NCI-H774 (cell line): Measurements from ENCODE around the gene TOLLIP.
"Not testable (repeated sequence)": the region's sequence is repeated elsewhere in the genome, so short reads cannot be mapped to it uniquely, and the experiment has no call there.

Experiments used
- DNase-seq: peaks from one replicate; lab custom pipeline; 2025; lab: John Stamatoyannopoulos, UW

The TOLLIP gene

DNA sequence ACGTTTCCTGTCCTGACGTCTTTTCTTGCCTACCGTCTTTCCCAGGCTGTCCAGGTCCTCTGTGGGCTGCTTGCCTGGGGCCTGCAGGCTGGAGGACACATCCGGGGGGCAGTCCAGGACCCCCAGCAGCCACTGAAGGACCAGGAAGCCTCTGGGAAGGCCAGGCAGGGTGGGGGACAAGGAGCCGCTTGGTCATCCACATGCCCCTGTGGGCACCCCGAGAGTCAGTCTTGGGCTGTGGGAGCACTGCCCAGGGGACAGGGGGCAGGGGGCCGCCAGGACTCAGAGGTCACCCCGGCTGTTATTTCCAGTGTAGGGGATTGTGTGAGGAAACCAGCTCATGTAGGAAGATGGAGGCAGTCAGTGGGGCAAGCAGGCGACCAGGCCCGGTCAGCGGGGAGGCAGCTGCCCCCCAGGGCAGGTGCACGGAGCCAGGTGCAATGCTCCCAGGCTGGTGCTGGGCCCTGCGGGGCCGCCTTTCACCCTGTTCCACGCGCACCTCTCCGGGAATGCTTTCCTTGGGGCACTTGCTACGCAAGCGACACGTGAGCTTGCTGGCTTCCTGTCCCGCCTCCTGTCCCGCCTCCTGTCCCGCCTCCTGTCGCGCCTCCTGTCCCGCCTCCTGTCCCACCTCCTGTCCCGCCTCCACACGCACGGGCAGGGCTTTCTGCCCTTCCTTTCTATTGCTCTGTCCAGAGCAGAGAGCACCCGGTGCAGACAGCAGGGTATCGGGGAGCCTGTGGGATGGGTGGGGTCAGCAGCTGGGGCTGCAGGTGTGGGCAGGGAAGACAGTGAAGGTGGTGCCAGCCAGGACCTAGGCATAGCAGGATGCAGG lies 47.0 kb downstream of the TOLLIP start:
- DNase-seq, result peak; percentile 85

DNA sequence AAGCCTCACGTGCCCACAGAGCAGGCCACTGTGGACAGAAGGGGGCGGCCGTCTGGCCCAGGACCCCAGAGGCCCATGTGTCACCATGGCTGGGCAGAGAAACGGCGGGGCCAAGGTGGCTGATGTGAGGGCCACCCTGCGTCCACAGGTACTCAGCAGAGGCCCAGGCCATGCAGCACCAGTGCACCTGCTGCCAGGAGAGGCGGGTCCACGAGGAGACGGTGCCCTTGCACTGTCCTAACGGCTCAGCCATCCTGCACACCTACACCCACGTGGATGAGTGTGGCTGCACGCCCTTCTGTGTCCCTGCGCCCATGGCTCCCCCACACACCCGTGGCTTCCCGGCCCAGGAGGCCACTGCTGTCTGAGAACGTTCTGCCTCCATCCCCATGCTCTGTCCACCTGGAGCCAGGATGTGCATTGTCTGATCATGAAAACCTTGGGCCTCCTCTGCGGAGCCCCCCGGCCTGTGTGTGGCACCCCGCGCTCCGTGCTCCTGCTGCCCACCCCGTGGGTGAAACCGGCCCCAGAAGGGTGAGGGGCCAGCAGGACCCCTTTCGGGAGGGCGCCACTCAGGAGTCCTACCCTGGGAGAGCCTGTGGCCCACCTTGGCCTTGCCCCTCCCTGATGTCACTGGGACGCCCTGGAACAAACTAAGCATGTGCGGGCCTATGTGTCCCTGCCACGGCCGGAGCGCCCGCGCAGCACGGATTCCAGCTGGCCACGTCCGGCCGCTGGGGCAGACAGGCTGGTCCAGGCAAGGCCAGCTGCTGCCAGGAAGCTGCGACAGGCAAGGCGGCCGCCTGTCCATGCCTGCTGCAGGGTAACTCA lies 48.0 kb downstream of the TOLLIP start:
- DNase-seq, result no peak

DNA sequence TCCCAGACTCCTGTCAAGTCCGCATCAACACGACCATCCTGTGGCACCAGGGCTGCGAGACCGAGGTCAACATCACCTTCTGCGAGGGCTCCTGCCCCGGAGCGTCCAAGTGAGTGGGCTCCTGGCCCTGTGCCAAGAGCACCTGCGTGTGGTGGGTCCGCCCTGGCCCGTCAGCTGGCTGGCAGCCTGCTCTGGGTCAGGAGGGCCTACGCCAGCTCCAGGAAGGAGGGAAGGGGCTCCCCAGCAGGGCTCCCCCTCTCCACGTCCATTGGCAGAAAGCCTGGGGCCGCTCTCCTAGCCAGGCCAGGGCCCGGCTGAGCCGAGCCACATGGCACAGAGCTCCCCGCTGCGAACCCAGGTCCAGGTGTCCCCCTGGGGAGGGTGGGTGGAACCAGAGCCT lies 48.8 kb downstream of the TOLLIP start:
- no peak for DNase-seq

DNA sequence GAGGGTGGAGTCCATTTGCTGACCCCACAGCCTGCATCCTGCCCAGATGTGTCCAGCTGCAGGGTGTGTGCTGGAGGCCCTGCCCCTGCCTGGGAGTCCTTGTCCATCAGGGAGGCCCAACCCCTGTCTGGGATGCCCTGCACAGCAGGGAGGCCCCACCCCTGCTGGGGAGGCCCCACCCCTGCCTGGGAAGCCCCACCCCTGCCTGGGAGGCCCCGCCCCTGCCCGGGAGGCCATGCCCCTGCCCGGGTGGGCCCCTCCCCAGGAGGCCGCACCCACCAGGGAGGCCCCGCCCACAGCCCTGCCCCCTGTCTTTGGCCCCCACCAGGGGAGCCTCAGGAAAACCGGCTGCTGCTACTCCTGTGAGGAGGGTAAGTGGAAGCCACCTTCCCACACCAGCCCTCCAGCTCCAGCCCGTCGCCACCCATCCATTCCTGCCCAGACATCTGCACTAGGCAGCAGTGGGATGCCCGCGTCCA lies 49.4 kb downstream of the TOLLIP start:
- peak; percentile 5 for DNase-seq

DNA sequence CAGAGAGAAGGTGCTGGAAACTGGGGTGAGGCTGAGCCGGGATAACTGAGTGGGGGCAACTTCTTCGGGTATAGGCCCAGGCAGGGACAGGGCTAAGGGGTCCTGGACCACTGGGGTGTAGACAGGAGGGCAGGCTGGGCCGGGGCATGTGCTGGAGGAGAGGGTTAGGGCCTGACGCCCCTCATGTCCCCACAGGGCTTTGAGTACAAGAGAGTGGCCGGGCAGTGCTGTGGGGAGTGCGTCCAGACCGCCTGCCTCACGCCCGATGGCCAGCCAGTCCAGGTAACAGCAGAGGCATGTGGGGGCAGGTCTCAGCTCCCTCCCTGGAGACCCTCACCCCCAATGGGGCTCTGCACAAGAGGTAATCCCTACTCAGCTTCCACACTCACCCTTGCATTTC lies 49.9 kb downstream of the TOLLIP start:
- no peak for DNase-seq

DNA sequence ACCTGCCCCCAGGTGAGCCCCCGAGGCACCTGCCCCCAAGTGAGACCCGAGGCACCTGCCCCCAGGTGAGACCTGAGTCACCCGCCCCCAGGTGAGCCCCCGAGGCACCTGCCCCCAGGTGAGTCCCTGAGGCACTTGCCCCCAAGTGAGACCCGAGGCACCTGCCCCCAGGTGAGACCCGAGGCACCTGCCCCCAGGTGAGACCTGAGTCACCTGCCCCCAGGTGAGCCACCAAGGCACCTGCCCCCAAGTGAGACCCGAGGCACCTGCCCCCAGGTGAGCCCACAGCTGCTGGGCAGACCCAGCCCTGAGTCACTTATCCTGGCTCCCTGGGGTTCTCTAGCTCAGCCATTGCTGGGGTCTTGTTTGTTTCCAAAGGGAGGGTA lies 50.4 kb downstream of the TOLLIP start:
- DNase-seq, result no peak

DNA sequence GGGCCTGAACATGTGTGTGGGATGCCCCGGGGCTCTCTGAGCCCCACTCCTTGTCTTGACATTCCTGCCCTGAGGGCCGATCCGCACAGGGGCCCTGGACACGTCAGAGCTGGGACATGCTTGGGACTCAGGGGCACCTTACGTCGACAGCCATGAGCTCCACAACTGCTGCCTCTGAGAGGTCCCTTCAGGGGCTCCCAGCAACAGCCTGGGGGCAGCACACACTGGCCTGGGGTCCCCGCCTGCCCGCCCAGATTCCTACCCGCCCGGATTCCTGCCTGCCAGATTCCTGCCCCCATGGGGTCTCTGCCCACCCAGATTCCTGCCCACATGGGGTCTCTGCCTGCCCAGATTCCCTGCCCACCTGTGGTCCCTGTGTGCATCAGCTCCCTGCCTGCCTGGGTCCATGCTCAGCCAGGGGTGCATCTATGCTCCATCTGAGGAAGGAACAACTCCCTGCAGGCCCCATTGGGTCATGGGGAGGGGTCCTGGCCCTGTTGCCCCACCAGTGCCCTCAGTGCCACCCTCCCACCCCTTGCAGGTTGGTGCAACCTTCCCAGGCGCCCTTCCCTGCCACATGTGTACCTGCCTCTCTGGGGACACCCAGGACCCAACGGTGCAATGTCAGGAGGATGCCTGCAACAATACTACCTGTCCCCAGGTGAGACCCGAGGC lies 50.9 kb downstream of the TOLLIP start:
- no peak for DNase-seq

DNA sequence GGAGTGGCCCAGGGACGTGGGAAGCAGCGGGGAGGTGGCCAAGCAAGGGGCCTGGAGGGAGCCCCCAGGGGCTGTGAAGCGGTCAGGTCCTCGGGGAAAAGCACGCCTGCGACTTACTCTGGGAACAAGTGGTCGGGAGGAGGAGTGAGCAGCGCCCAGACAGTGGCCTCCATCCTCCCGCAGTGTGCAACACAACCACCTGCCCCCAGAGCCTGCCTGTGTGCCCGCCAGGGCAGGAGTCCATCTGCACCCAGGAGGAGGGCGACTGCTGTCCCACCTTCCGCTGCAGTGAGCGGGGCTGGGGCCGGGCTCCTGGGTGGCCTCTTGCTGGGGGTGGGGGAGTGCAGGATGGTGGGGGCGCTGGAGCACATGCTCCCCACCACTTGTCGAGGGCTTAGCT lies 51.5 kb downstream of the TOLLIP start:
- DNase-seq, result no peak

DNA sequence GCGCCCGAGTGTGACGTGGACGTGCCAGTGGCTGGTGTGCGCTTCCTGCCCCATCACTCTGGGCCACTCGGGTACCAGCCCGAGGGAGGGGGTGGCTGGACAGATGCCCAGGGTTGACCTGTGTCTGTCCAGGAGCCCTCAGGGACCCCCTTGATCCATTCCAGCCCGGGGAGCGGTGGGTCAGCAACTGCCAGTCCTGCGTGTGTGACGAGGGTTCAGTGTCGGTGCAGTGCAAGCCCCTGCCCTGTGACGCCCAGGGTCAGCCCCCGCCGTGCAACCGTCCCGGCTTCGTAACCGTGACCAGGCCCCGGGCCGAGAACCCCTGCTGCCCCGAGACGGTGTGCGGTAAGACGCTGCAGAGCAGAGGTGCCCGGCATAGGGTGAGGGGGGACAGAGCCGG lies 52.1 kb downstream of the TOLLIP start:
- DNase-seq, result no peak

DNA sequence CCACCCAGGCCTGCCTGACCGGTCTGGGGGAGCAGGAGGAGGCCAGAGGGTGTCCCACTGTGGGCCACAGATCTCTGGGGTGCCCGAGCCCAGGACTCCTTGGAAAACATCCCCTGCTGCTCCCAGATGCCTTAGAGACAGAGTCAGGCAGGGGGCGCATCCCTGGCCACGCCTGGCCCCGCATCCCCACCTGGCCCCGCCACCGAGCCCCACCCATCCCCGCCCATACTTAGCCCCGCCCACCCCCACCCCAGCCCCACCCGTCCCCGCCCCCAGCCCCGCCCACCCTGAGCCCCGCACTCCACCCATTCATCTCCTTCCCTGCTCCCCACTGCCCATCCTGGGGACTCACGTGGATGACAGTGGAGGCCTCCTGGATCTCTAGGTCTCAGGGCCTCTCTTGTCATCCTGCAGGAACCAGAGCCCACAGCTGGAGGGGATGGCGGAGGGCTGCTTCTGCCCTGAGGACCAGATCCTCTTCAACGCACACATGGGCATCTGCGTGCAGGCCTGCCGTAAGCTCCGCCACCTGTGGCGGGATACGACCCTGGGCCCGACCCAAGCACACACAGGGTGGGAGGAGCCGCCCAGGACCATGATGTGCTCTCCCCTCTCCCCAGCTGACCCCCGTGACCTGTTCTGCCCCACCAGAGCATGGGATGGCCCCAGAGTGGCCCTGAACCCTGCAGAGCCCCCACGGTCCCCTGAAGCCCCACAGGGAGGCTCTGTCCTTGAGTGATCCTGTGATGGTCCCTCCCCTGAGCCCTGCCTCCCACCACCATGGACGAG lies 53.0 kb downstream of the TOLLIP start:
- no peak for DNase-seq

DNA sequence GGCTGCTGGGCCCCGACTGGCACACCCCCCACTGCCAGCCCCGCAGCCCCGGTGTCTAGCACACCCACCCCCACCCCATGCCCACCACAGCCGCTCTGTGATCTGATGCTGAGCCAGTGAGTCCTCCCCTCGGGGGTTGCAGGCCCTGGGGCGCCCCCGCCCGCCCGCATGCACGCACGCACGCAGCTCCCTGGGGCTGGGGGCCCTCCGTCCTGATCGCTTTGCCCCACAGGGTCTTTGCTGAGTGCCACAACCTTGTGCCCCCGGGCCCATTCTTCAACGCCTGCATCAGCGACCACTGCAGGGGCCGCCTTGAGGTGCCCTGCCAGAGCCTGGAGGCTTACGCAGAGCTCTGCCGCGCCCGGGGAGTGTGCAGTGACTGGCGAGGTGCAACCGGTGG lies 54.3 kb downstream of the TOLLIP start:
- no peak for DNase-seq

DNA sequence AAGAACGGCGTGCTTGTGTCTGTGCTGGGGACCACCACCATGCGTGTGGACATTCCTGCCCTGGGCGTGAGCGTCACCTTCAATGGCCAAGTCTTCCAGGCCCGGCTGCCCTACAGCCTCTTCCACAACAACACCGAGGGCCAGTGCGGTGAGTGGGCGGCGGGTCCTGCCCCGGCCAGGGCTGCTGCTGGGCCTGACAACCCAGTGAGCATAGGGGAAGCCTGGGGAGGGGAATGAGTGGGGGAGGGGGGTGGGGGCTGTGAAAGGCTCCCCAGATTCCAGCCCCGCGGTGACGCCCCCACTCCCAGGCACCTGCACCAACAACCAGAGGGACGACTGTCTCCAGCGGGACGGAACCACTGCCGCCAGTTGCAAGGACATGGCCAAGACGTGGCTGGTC lies 54.7 kb downstream of the TOLLIP start:
- no peak for DNase-seq

DNA sequence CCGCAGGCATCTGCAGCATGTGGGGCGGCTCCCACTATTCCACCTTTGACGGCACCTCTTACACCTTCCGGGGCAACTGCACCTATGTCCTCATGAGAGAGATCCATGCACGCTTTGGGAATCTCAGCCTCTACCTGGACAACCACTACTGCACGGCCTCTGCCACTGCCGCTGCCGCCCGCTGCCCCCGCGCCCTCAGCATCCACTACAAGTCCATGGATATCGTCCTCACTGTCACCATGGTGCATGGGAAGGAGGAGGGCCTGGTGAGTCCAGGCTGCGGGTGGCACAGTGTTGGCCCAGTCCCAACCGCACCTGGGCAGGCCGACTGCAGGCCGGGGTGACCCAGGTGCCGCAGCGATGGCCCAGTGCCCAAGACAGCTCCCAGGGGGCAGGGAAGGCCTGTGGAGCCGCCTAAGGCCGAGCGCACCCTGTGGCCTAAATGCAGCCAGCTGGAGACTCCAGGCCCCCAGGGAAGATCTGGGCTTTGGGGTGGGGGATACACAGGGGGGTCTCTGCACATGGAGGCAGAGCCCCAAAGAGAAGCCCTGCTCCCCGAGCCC lies 55.3 kb downstream of the TOLLIP start:
- no peak for DNase-seq

DNA sequence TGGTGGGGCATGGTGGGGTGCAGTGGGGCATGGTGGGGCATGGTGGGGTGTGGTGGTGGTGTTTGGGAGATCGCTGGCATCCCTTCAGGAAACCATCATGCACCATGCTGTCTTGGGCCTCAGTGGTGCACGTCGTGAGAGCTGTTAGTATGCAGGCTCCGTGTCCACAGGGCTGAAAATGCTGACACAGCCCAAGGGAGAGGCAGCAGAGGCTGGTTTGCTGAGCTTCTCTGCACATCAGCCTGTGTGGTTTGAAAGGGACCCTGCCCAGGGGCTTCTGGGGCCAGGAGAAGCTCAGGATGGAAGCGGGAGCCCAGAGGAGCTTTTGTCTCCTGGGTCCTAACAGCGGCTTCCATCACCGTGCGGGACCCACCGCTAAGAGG lies 56.3 kb downstream of the TOLLIP start:
- DNase-seq, result no peak

DNA sequence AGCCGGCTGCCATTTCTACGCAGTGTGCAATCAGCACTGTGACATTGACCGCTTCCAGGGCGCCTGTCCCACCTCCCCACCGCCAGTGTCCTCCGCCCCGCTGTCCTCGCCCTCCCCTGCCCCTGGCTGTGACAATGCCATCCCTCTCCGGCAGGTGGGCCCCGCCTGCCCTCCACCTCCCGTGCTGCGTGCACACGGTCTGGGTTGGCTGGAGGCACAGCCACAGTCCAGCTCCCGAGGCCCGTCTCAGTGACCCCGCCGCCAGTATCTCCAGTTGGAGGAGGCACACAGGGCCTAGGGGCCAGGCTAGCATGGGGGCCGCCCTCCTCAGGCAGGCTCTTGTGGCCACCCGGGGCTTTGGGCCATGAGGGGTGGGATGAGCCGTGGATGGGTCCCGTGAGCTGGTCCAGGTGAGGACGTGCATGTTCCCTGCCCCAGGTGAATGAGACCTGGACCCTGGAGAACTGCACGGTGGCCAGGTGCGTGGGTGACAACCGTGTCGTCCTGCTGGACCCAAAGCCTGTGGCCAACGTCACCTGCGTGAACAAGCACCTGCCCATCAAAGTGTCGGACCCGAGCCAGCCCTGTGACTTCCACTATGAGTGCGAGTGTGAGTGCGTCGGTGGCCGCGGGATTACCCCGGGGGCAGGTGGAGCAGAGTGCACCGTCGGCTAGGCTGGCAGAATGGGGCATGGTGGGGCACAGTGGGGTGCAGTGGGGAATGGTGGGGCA lies 56.9 kb downstream of the TOLLIP start:
- DNase-seq, result no peak

DNA sequence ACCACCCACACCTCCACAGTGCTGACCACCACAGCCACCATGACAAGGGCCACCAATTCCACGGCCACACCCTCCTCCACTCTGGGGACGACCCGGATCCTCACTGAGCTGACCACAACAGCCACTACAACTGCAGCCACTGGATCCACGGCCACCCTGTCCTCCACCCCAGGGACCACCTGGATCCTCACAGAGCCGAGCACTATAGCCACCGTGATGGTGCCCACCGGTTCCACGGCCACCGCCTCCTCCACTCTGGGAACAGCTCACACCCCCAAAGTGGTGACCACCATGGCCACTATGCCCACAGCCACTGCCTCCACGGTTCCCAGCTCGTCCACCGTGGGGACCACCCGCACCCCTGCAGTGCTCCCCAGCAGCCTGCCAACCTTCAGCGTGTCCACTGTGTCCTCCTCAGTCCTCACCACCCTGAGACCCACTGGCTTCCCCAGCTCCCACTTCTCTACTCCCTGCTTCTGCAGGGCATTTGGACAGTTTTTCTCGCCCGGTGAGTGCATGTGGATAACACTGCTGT lies 58.1 kb downstream of the TOLLIP start:
- DNase-seq, result no peak

DNA sequence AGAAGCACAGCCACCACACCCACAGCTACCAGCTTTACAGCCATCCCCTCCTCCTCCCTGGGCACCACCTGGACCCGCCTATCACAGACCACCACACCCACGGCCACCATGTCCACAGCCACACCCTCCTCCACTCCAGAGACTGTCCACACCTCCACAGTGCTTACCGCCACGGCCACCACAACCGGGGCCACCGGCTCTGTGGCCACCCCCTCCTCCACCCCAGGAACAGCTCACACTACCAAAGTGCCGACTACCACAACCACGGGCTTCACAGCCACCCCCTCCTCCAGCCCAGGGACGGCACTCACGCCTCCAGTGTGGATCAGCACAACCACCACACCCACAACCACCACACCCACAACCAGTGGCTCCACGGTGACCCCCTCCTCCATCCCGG lies 59.0 kb downstream of the TOLLIP start:
- DNase-seq, result not testable (repeated sequence)

DNA sequence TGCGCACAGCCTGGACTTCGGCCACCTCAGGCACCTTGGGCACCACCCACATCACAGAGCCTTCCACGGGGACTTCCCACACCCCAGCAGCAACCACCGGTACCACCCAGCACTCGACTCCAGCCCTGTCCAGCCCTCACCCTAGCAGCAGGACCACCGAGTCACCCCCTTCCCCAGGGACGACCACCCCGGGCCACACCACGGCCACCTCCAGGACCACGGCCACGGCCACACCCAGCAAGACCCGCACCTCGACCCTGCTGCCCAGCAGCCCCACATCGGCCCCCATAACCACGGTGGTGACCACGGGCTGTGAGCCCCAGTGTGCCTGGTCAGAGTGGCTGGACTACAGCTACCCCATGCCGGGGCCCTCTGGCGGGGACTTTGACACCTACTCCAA lies 60.5 kb downstream of the TOLLIP start:
- not testable (repeated sequence) for DNase-seq

DNA sequence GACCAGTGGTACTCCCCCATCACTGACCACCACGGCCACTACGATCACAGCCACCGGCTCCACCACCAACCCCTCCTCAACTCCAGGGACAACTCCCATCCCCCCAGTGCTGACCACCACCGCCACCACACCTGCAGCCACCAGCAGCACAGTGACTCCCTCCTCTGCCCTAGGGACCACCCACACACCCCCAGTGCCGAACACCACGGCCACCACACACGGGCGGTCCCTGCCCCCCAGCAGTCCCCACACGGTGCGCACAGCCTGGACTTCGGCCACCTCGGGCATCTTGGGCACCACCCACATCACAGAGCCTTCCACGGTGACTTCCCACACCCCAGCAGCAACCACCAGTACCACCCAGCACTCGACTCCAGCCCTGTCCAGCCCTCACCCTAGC lies 62.4 kb downstream of the TOLLIP start:
- DNase-seq, result not testable (repeated sequence)

DNA sequence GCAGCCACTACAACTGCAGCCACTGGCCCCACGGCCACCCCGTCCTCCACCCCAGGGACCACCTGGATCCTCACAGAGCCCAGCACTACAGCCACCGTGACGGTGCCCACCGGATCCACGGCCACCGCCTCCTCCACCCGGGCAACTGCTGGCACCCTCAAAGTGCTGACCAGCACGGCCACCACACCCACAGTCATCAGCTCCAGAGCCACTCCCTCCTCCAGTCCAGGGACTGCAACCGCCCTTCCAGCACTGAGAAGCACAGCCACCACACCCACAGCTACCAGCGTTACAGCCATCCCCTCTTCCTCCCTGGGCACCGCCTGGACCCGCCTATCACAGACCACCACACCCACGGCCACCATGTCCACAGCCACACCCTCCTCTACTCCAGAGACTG lies 63.1 kb downstream of the TOLLIP start:
- DNase-seq, result not testable (repeated sequence)

DNA sequence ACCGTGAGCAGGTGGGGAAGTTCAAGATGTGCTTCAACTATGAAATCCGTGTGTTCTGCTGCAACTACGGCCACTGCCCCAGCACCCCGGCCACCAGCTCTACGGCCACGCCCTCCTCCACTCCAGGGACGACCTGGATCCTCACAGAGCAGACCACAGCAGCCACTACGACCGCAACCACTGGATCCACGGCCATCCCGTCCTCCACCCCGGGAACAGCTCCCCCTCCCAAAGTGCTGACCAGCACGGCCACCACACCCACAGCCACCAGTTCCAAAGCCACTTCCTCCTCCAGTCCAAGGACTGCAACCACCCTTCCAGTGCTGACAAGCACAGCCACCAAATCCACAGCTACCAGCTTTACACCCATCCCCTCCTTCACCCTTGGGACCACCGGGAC lies 63.7 kb downstream of the TOLLIP start:
- not testable (repeated sequence) for DNase-seq
